Measurements from ENCODE around the gene PCLAF. TPM values are rescaled to one million over a fixed set of nuclear protein-coding genes. Genes with fewer than 3 reads are reported as not detected.
"Not testable (repeated sequence)": the region's sequence is repeated elsewhere in the genome, so short reads cannot be mapped to it uniquely, and the experiment has no call there.

Gene PCLAF
- total RNA-seq, 2 experiments from 2014 or later: 41.4 to 97.6 TPM

DNA sequence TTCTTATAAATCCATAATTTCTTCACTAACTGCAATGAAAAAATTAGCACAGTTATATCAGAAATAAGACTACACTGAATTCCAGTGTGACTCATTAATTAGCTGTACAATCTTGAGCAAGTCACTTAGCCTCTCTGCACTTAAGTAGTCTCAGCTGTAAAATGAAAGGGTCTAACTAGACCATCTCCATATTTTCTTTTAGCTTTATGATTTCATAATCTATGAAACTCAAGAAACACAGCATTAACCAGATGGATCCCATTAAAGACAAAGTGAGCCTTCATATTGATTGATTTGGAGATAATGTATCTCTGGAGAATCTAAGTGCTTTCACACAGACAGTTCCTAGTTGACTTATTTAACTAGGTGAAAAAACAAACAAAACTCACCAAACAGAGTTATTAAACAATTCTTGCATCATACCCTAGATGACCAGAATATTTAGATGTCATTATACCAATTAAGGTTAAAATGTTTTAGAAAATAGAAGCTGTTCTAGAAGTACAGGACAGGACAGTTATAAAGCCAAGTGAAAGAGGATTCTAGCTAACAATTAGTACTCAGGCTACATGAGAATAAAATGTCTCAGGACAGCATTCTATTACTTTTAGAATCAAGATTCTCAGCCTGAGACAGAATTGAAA, 36.5 kb downstream of the PCLAF start:
- Mint-ChIP-seq H3K36me3 (ENCODE audit: low read depth) (peaks cover 29% of the 10 kb centered on the region), H3K27me3 (no peaks in the 10 kb centered on the region), H3K9me3 (ENCODE audit: low read depth) (no peaks in the 10 kb centered on the region), H3K4me1 (peaks cover 11% of the 10 kb centered on the region), H3K27ac (no peak overlapping the region), H3K4me3 (no peak overlapping the region)
- intact Hi-C loops (cut with DNase I, micrococcal nuclease): loop anchor here in 1 of 2 experiments (5.0 kb wide), 1 partner anchor 77 kb away; no protein-coding TSS in a partner anchor
- POLR2A ChIA-PET: interaction anchor here (0.5 kb wide), 1 partner anchor 79 kb away, joined by 5 read pairs; no protein-coding TSS in a partner anchor
- ATAC-seq: no peak
- no peak for DNase-seq
- CTCF ChIA-PET: interaction anchor here (0.7 to 1.5 kb wide), 3 partner anchors 10 to 434 kb away, joined by 3 to 5 read pairs (median 4); partner anchors contain the start of gene TRIP4

DNA sequence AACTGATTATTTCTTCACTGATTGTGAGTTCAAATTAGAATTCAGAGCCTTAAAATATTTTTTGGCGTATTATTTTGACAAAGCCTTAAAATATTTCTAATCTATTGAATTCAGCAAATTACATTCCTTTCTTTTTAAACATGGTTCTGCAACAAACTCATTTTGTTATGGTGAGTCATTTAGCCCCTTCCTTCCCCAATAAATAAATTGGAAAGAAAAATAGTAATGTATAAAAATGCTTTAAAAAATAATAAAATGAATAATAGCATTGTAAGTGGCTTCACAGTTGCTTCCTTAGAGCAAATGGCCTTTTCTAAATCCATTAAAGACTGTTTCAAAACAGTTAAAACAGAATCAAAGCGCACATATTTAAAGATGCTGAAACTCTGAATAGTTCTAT, 37.4 kb downstream of the PCLAF start:
- intact Hi-C loops (cut with DNase I, micrococcal nuclease): loop anchor here in 1 of 2 experiments (5.0 kb wide), 1 partner anchor 77 kb away; no protein-coding TSS in a partner anchor
- ATAC-seq: no peak
- CTCF ChIA-PET: no interaction called here

DNA sequence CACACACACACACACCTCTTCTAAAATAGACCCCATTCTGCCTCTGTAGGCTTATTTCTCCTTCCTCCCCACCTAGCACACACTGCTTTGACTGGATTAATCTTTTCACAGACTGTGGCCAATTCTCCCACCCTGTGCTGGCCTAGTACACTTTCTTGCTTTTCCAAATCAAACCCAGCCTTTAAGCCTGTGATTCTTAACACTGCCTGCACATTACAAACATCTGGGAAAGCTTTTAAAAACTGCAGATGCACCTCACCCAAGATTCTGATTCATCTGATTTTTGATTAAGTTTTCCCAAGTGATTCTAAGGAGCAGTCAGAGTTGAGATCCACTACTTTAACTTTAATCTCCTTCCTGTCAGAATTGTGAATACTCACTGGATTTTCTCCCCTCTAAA, 38.0 kb downstream of the PCLAF start:
- Mint-ChIP-seq H3K36me3 (ENCODE audit: low read depth) (peaks cover 20% of the 10 kb centered on the region), H3K27ac (peak overlapping the region; percentile 8), H3K4me3 (no peak overlapping the region), H3K4me1 (peaks cover 11% of the 10 kb centered on the region), H3K27me3 (no peaks in the 10 kb centered on the region), H3K9me3 (ENCODE audit: low read depth) (no peaks in the 10 kb centered on the region)
- ChIA-PET CTCF (no interaction called here), POLR2A (no interaction called here)
- intact Hi-C loops (cut with DNase I, micrococcal nuclease): loop anchor here in 1 of 2 experiments (5.0 kb wide), 1 partner anchor 76 kb away; no protein-coding TSS in a partner anchor
- DNase-seq (no peak), ATAC-seq (no peak)

More for the DNA sequence above, 37.4 kb downstream of the PCLAF start:
- Mint-ChIP-seq H3K27ac (no peak overlapping the region), H3K27me3 (no peaks in the 10 kb centered on the region), H3K9me3 (ENCODE audit: low read depth) (no peaks in the 10 kb centered on the region), H3K36me3 (ENCODE audit: low read depth) (peaks cover 24% of the 10 kb centered on the region), H3K4me1 (peaks cover 11% of the 10 kb centered on the region), H3K4me3 (no peak overlapping the region)
- DNase-seq: no peak
- POLR2A ChIA-PET: no interaction called here

DNA sequence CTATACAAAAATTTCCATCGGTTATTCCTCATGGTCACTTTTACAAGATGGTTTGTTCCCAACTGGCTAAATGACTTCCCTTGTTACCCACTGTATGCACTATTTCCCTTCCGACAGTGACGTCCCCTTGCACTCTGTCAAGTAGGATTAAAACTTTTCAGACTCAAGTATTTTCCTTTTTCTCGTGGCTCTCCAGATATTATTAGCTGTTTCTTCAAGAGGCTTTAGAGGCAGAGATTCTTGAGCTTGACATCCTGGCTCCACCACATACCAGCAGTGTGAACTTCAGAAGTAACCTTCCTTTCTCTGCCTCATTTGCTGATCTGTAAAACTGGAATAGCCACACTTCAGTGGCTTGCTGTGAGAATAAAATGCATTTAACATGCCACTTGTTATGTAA, 39.3 kb downstream of the PCLAF start:
- CTCF ChIA-PET: no interaction called here
- ATAC-seq (no peak), DNase-seq (no peak)
- no peaks in the 10 kb centered on the region for H3K9me3 Mint-ChIP-seq (ENCODE audit: low read depth)
- H3K36me3 Mint-ChIP-seq (ENCODE audit: low read depth): peaks cover 15% of the 10 kb centered on the region
- H3K4me3 Mint-ChIP-seq: no peak overlapping the region
- H3K27ac Mint-ChIP-seq: no peak overlapping the region
- H3K4me1 Mint-ChIP-seq: peaks cover 14% of the 10 kb centered on the region
- H3K27me3 Mint-ChIP-seq: no peaks in the 10 kb centered on the region
- intact Hi-C loops (cut with DNase I, micrococcal nuclease): loop anchor here in 1 of 2 experiments (5.0 kb wide), 1 partner anchor 75 kb away; no protein-coding TSS in a partner anchor
- POLR2A ChIA-PET: interaction anchor here (0.6 kb wide), 1 partner anchor 124 kb away, joined by 3 read pairs; no protein-coding TSS in a partner anchor

DNA sequence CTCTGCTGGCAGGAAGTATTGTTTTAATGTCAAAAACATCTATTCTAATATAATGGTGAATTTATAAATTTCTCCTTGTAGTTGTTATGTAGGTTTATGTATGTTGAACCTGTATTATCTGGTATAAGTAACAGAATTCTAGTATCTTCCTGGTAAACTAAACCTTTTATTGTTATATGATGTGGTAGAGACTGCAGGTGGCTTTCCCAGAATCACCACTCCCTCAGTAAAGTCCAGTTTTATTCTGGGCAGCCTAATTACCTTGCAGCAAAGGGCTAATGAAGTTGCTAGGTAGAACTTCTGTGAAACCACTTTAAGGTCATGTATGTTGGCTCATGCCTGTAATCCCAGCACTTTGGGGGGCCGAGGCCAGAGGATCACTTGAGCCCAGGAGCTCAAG, 40.9 kb downstream of the PCLAF start:
- ATAC-seq: no peak
- CTCF ChIA-PET: interaction anchor here (0.5 kb wide), 1 partner anchor 712 kb away, joined by 3 read pairs; no protein-coding TSS in a partner anchor
- peaks cover 23% of the 10 kb centered on the region for H3K4me1 Mint-ChIP-seq
- H3K27ac Mint-ChIP-seq: no peak overlapping the region
- H3K4me3 Mint-ChIP-seq: no peak overlapping the region
- peaks cover 11% of the 10 kb centered on the region for H3K36me3 Mint-ChIP-seq (ENCODE audit: low read depth)
- intact Hi-C loops (cut with DNase I, micrococcal nuclease): loop anchor here in 1 of 2 experiments (5.0 kb wide), 1 partner anchor 73 kb away; no protein-coding TSS in a partner anchor
- DNase-seq: no peak
- POLR2A ChIA-PET: no interaction called here
- H3K27me3 Mint-ChIP-seq: no peaks in the 10 kb centered on the region
- H3K9me3 Mint-ChIP-seq (ENCODE audit: low read depth): no peaks in the 10 kb centered on the region

DNA sequence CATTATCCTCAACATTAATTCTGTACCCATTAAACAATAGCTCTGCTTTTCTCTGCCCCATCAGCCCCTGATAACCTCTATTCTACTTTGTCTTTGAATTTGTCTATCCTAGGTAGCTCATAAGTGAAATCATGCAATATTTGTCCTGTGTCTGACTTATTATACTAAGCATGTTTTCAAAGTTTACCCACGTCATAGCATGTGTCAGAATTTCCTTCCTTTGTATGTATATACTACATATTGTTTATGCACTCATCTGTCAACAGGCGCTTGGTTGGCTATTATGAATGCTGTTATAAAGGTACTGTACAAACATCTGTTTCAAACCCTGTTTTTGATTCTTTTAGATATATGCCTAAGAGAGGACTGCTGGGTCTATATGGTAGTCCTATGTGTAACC, 43.5 kb downstream of the PCLAF start:
- POLR2A ChIA-PET: no interaction called here
- ATAC-seq (no peak), DNase-seq (no peak)
- H3K4me1 Mint-ChIP-seq: peaks cover 33% of the 10 kb centered on the region
- H3K9me3 Mint-ChIP-seq (ENCODE audit: low read depth): no peaks in the 10 kb centered on the region
- peaks cover 22% of the 10 kb centered on the region for H3K36me3 Mint-ChIP-seq (ENCODE audit: low read depth)
- H3K27me3 Mint-ChIP-seq: no peaks in the 10 kb centered on the region
- H3K4me3 Mint-ChIP-seq: no peak overlapping the region
- CTCF ChIA-PET: interaction anchor here (0.8 to 1.1 kb wide), 2 partner anchors 149 to 296 kb away, joined by 3 read pairs; no protein-coding TSS in a partner anchor
- intact Hi-C loops (cut with DNase I, micrococcal nuclease): no loop called here
- H3K27ac Mint-ChIP-seq: no peak overlapping the region

DNA sequence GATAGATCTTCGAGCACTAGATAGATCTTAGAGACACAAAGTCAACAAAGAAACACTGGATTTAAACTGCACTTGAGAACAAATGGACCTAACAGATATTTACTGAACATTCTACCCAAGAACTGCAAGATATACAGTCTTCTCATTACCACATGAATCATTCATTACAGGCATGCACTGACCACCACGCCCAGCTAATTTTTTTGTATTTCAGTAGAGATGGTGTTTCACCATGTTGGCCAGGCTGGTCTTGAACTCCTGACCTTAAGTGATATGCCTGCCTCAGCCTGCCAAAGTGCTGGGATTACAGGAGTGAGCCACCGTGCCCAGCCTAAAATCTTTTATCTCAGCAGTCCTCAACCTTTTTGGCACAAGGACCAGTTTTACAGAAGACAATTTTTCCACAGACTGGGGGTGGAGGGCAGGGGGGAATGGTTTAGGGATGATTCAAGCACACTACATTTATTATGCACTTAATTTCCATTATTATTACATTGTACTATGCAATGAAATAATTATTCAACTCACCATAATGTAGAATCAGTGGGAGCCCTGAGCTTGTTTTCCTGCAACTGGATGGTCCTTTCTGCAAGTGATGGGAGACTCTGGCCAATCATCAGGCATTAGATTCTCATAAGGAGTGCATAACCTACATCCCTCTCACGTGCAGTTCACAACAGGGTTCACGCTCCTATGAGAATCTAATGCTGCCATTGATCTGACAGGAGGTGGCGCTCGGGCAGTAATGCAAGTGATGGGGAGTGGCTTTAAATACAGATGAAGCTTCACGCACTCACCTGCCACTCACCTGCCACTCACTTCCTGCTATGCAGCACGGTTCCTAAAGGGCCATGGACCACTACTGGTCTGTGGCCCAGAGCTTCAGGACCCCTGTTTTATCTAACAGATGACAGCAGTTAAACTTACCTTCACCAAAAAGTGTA, 47.0 kb downstream of the PCLAF start:
- peaks cover 12% of the 10 kb centered on the region for H3K36me3 Mint-ChIP-seq (ENCODE audit: low read depth)
- ATAC-seq: peak; percentile 68
- H3K27ac Mint-ChIP-seq: peak overlapping the region; percentile 70
- H3K4me3 Mint-ChIP-seq: no peak overlapping the region
- ChIA-PET POLR2A (interaction anchor here (0.5 kb wide), 1 partner anchor 239 kb away, joined by 3 read pairs; the partner anchor contains the start of gene SNX1), CTCF (interaction anchor here (0.6 to 0.9 kb wide), 4 partner anchors 87 to 403 kb away, joined by 3 to 4 read pairs (median 3); no protein-coding TSS in a partner anchor)
- H3K9me3 Mint-ChIP-seq (ENCODE audit: low read depth): no peaks in the 10 kb centered on the region
- H3K4me1 Mint-ChIP-seq: peaks cover 33% of the 10 kb centered on the region
- intact Hi-C loops (cut with DNase I, micrococcal nuclease): no loop called here
- DNase-seq: peak; percentile 55
- no peaks in the 10 kb centered on the region for H3K27me3 Mint-ChIP-seq

DNA sequence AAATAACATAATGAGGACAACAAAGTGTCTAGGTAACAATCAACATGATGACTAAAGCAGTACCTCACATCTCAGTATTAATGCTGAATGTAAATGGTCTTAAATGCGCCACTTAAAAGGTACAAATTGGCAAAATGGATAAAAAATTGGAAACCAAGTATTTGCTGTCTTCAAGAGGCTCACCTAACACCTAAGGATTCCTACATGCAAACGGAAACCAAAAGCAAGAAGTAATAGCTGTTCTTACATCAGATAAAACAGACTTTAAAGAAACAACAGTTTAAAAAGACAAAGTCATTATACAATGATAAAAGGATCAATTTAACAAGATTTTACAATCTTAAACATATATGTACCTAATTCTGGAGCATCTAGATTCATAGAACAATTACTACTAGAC, 47.7 kb downstream of the PCLAF start:
- Mint-ChIP-seq H3K27ac (peak overlapping the region; percentile 70), H3K4me3 (no peak overlapping the region)

DNA sequence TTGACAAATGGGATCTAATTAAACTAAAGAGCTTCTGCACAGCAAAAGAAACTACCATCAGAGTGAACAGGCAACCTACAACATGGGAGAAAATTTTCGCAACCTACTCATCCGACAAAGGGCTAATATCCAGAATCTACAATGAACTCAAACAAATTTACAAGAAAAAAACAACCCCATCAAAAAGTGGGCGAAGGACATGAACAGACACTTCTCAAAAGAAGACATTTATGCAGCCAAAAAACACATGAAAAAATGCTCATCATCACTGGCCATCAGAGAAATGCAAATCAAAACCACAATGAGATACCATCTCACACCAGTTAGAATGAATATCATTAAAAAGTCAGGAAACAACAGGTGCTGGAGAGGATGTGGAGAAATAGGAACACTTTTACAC, 49.6 kb downstream of the PCLAF start:
- H3K36me3 Mint-ChIP-seq (ENCODE audit: low read depth): peaks cover 12% of the 10 kb centered on the region
- intact Hi-C loops (cut with DNase I, micrococcal nuclease): not testable (repeated sequence)
- H3K4me1 Mint-ChIP-seq: peaks cover 30% of the 10 kb centered on the region

More for the DNA sequence above, 47.7 kb downstream of the PCLAF start:
- ATAC-seq (peak; percentile 31), DNase-seq (no peak)
- Mint-ChIP-seq H3K36me3 (ENCODE audit: low read depth) (peaks cover 12% of the 10 kb centered on the region), H3K4me1 (peaks cover 33% of the 10 kb centered on the region), H3K9me3 (ENCODE audit: low read depth) (no peaks in the 10 kb centered on the region), H3K27me3 (no peaks in the 10 kb centered on the region)
- ChIA-PET POLR2A (no interaction called here), CTCF (interaction anchor here (0.6 kb wide), 2 partner anchors 63 to 480 kb away, joined by 3 to 5 read pairs; no protein-coding TSS in a partner anchor)
- intact Hi-C loops (cut with DNase I, micrococcal nuclease): no loop called here

DNA sequence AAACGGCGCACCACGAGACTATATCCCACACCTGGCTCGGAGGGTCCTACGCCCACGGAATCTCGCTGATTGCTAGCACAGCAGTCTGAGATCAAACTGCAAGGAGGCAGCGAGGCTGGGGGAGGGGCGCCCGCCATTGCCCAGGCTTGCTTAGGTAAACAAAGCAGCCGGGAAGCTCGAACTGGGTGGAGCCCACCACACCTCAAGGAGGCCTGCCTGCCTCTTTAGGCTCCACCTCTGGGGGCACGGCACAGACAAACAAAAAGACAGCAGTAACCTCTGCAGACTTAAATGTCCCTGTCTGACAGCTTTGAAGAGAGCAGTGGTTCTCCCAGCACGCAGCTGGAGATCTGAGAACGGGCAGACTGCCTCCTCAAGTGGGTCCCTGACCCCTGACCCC, 54.3 kb downstream of the PCLAF start:
- POLR2A ChIA-PET; H3K4me1 Mint-ChIP-seq; H3K4me3 Mint-ChIP-seq; H3K27me3 Mint-ChIP-seq; H3K9me3 Mint-ChIP-seq (ENCODE audit: low read depth); intact Hi-C loops (cut with DNase I, micrococcal nuclease); H3K27ac Mint-ChIP-seq; ATAC-seq; CTCF ChIA-PET; H3K36me3 Mint-ChIP-seq (ENCODE audit: low read depth); DNase-seq: not testable (repeated sequence)

More for the DNA sequence above, 49.6 kb downstream of the PCLAF start:
- H3K4me3 Mint-ChIP-seq; ATAC-seq; H3K9me3 Mint-ChIP-seq (ENCODE audit: low read depth); CTCF ChIA-PET; H3K27me3 Mint-ChIP-seq; H3K27ac Mint-ChIP-seq; DNase-seq; POLR2A ChIA-PET: not testable (repeated sequence)

DNA sequence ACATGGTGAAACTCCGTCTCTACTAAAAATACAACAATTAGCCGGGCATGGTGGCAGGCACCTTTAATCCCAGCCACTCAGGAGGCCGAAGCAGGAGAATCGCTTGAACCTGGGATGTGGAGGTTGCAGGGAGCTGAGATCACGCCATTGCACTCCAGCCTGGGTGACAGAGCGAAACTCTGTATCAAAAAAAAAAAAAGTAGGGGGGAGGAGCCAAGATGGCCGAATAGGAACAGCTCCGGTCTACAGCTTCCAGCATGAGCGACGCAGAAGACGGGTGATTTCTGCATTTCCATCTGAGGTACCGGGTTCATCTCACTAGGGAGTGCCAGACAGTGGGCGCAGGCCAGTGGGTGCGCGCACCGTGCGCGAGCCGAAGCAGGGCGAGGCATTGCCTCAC, 54.8 kb downstream of the PCLAF start:
- DNase-seq; H3K4me3 Mint-ChIP-seq; H3K9me3 Mint-ChIP-seq (ENCODE audit: low read depth); H3K4me1 Mint-ChIP-seq; H3K36me3 Mint-ChIP-seq (ENCODE audit: low read depth); intact Hi-C loops (cut with DNase I, micrococcal nuclease); ATAC-seq; H3K27ac Mint-ChIP-seq; H3K27me3 Mint-ChIP-seq; POLR2A ChIA-PET; CTCF ChIA-PET: not testable (repeated sequence)

Data from activated CD4-positive, alpha-beta T cell treated with anti-CD3 and anti-CD28 coated beads for 36 hours (primary cell).